HEK293 (cell line): Measurements from ENCODE around the gene AKR7A2.

Source experiments
- CTCF ChIA-PET: fragments of 350-600 bp; formaldehyde crosslinking; extraction: SDS; loops from one replicate; lab custom pipeline; 2021; ENCODE audit warnings: antibody characterized with exemption; lab: Yijun Ruan, JAX
- POLR2A ChIA-PET: fragments of 300-600 bp; formaldehyde crosslinking; extraction: SDS; loops from one replicate; lab custom pipeline; 2020; ENCODE audit warnings: antibody characterized with exemption, inconsistent platforms; lab: Yijun Ruan, JAX
- H3K27ac ChIP-seq: fragments of 200-500 bp; sonication (Bioruptor generic); 2 replicates; pipeline ENCODE4 v1.5.1; 2014; ENCODE audit warnings: low read depth, low read length, control low read depth, inconsistent platforms; ENCODE audit errors: extremely low read depth
- H3K36me3 ChIP-seq, 2 experiments: fragments of 200-500 bp in 1 of 2; sonication (Bioruptor generic) in 1 of 2; 1 replicate in 1 of 2; 2 replicates in 1 of 2; pipeline ENCODE4 v1.5.1; 2014 to 2017; ENCODE audit warnings: inconsistent platforms in 2 of 2, low read length in 2 of 2; ENCODE audit not compliant: control insufficient read depth in 2 of 2, insufficient read depth in 1 of 2
- H3K4me1 ChIP-seq: fragments of 200-500 bp; sonication (Bioruptor generic); 2 replicates; pipeline ENCODE4 v1.5.1; 2014; ENCODE audit warnings: mild to moderate bottlenecking, low read length, inconsistent platforms; ENCODE audit not compliant: control insufficient read depth, insufficient read depth
- H3K4me3 ChIP-seq: 2 replicates; pipeline ENCODE4 v1.5.1; 2011; ENCODE audit warnings: low read depth, mild to moderate bottlenecking, control low read depth, low read length, moderate library complexity
- H3K9me3 ChIP-seq: fragments of 200-500 bp; sonication (Bioruptor generic); 2 replicates; pipeline ENCODE4 v1.5.1; 2014; ENCODE audit warnings: low read depth, low read length, inconsistent platforms; ENCODE audit not compliant: control insufficient read depth, insufficient read depth
- BCL11A ChIP-seq: fragments of 450-650 bp; formaldehyde crosslinking; IDR thresholded peaks from 2 replicates; pipeline ENCODE4 v1.5.1; 2016; ENCODE audit warnings: low read depth, missing biosample characterization, missing genetic modification characterization
- GLIS1 ChIP-seq: fragments of 450-650 bp; formaldehyde crosslinking; IDR thresholded peaks from 2 replicates; pipeline ENCODE4 v1.5.1; 2016; ENCODE audit warnings: missing biosample characterization, missing genetic modification characterization
- KLF16 ChIP-seq: fragments of 450-650 bp; formaldehyde crosslinking; IDR thresholded peaks from 2 replicates; pipeline ENCODE4 v1.5.1; 2017; ENCODE audit warnings: missing biosample characterization, missing genetic modification characterization
- KLF8 ChIP-seq: fragments of 450-650 bp; formaldehyde crosslinking; IDR thresholded peaks from 2 replicates; pipeline ENCODE4 v1.5.1; 2016; ENCODE audit warnings: missing biosample characterization, missing genetic modification characterization
- OSR2 ChIP-seq: fragments of 450-650 bp; formaldehyde crosslinking; IDR thresholded peaks from 2 replicates; pipeline ENCODE4 v1.5.1; 2016; ENCODE audit warnings: missing biosample characterization, missing genetic modification characterization
- SP7 ChIP-seq: fragments of 450-650 bp; formaldehyde crosslinking; IDR thresholded peaks from 2 replicates; pipeline ENCODE4 v1.5.1; 2016; ENCODE audit warnings: missing biosample characterization, missing genetic modification characterization
- ZBTB20 ChIP-seq: fragments of 450-650 bp; formaldehyde crosslinking; IDR thresholded peaks from 2 replicates; pipeline ENCODE4 v1.5.1; 2016; ENCODE audit warnings: missing biosample characterization, missing genetic modification characterization
- ZBTB8A ChIP-seq: fragments of 450-650 bp; formaldehyde crosslinking; IDR thresholded peaks from 2 replicates; pipeline ENCODE4 v1.5.1; 2016; ENCODE audit warnings: missing biosample characterization, missing genetic modification characterization
- ZFP37 ChIP-seq: fragments of 450-650 bp; formaldehyde crosslinking; IDR thresholded peaks from 2 replicates; pipeline ENCODE4 v1.5.1; 2016; ENCODE audit warnings: missing biosample characterization, missing genetic modification characterization
- ZNF146 ChIP-seq: fragments of 450-650 bp; formaldehyde crosslinking; IDR thresholded peaks from 2 replicates; pipeline ENCODE4 v1.5.1; 2016; ENCODE audit warnings: missing biosample characterization, missing genetic modification characterization
- ZNF335 ChIP-seq: fragments of 450-650 bp; formaldehyde crosslinking; conservative IDR thresholded peaks from 2 replicates; pipeline ENCODE4 v1.5.1; 2016; ENCODE audit warnings: missing biosample characterization, missing genetic modification characterization
- ZNF341 ChIP-seq: fragments of 450-650 bp; formaldehyde crosslinking; IDR thresholded peaks from 2 replicates; pipeline ENCODE4; 2016; ENCODE audit warnings: low read depth, missing biosample characterization, missing genetic modification characterization
- ZNF423 ChIP-seq: fragments of 450-650 bp; formaldehyde crosslinking; IDR thresholded peaks from 2 replicates; pipeline ENCODE4 v1.5.1; 2016; ENCODE audit warnings: missing biosample characterization, missing genetic modification characterization
- ZNF600 ChIP-seq: fragments of 450-650 bp; formaldehyde crosslinking; IDR thresholded peaks from 2 replicates; pipeline ENCODE4 v1.5.1; 2016; ENCODE audit warnings: missing biosample characterization, missing genetic modification characterization
- ZNF76 ChIP-seq: fragments of 450-650 bp; formaldehyde crosslinking; IDR thresholded peaks from 2 replicates; pipeline ENCODE4; 2016; ENCODE audit warnings: low read depth, missing biosample characterization, missing genetic modification characterization, borderline replicate concordance
- ZNF791 ChIP-seq: fragments of 450-650 bp; formaldehyde crosslinking; IDR thresholded peaks from 2 replicates; pipeline ENCODE4 v1.5.1; 2016; ENCODE audit warnings: missing biosample characterization, missing genetic modification characterization
- ZNF830 ChIP-seq: fragments of 450-650 bp; IDR thresholded peaks from 2 replicates; pipeline ENCODE4 v1.5.0; 2018; ENCODE audit warnings: missing biosample characterization, missing genetic modification characterization, low read depth, mild to moderate bottlenecking, moderate library complexity
- ZSCAN30 ChIP-seq: fragments of 450-650 bp; IDR thresholded peaks from 2 replicates; pipeline ENCODE4 v1.5.1; 2018; ENCODE audit warnings: missing biosample characterization, mild to moderate bottlenecking, missing genetic modification characterization, moderate library complexity
- TF ChIP-seq, protein P1 (sequence below): fragments of 450-650 bp; formaldehyde crosslinking; optimal IDR thresholded peaks from 2 replicates; pipeline ENCODE3; 2016; ENCODE audit warnings: missing biosample characterization, mild to moderate bottlenecking, missing genetic modification characterization
- TF ChIP-seq, protein P2 (sequence below): fragments of 450-650 bp; formaldehyde crosslinking; IDR thresholded peaks from 2 replicates; pipeline ENCODE4 v1.5.1; 2016; ENCODE audit warnings: missing biosample characterization, missing genetic modification characterization
- TF ChIP-seq, protein P3 (sequence below): fragments of 450-650 bp; formaldehyde crosslinking; IDR thresholded peaks from 2 replicates; pipeline ENCODE4 v1.5.1; 2016; ENCODE audit warnings: missing biosample characterization, missing genetic modification characterization
- TF ChIP-seq, protein P4 (sequence below): fragments of 450-650 bp; formaldehyde crosslinking; IDR thresholded peaks from 2 replicates; pipeline ENCODE4 v1.5.1; 2016; ENCODE audit warnings: missing biosample characterization, missing genetic modification characterization
- TF ChIP-seq, protein P5 (sequence below): fragments of 450-650 bp; formaldehyde crosslinking; IDR thresholded peaks from 2 replicates; pipeline ENCODE4 v1.5.1; 2017; ENCODE audit warnings: missing biosample characterization, mild to moderate bottlenecking, missing genetic modification characterization, moderate library complexity
- TF ChIP-seq, protein P6 (sequence below): fragments of 450-650 bp; formaldehyde crosslinking; IDR thresholded peaks from 2 replicates; pipeline ENCODE4 v1.5.1; 2017; ENCODE audit warnings: missing biosample characterization, missing genetic modification characterization
- TF ChIP-seq, protein P7 (sequence below): fragments of 450-650 bp; formaldehyde crosslinking; IDR thresholded peaks from 2 replicates; pipeline ENCODE4 v1.5.1; 2016; ENCODE audit warnings: missing biosample characterization, missing genetic modification characterization

AKR7A2 gene

DNA sequence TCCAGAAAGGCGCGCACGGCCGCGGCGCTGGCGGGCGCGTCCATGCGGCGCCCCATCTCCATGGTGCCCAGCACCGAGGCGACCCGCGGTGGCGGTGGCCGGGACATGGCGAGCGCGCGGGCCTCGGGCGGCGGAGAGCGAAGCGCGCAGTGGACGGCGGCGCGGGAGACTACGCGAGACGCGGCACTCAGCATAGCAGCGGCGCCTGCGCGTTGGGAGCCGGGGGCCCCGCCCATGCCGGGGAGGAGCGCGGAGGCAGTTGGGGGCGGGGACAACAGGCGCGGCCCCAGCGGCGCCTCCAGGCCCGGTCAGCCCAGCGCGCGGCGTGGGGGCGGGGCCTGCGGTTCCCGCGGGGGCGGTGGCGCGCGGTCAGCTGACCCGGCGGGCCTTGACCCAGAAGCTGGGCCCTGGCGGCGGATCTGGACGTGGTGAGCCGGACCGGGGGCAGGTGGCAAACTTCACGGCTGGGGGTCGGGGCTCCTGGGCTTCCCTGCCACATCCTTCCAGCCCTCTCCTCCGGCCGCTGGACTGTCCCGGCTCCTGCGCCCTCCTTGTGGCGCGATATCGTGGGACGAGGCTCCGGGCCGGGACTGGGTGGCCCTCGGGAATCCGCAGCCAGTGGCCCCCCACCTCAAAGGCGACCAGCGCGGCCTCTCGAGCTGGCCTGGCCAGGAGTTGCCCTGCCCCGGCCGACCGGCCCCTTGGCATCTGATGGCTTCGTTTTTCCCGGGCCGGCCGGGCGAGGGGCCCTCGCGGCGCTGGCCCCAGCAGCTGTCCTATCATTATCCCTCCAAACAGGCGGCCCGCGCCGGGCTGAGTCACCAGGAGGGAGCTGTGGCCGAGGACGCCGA, at the start of gene AKR7A2, which contains the start of gene SLC66A1:
TSS of gene AKR7A2 (minus strand) at position 214 of the 851 bp plus-strand sequence. CDS start at position 194, 20 bp downstream.
TSS of gene SLC66A1 (plus strand) at position 396 of the 851 bp plus-strand sequence. CDS start 5,352 bp downstream, outside the sequence.
- Histone ChIP-seq H3K27ac (peak within 1 kb of the TSS; percentile 77; the same call in 1 of the 2 replicates), H3K9me3 (no peaks in the 10 kb centered on the region), H3K4me1 (peaks cover 2% of the 10 kb centered on the region; the same call in 1 of the 2 replicates), H3K36me3 (peaks cover 0 to 59% of the 10 kb centered on the region in 2 experiments; a peak in 1 of 3 replicates), H3K4me3 (peak within 1 kb of the TSS; percentile 80)
- ChIA-PET CTCF (interaction anchor here (0.6 to 1.9 kb wide), 4 partner anchors 49 to 350 kb away, joined by 3 to 7 read pairs (median 4); no protein-coding TSS in a partner anchor), POLR2A (interaction anchor here (0.7 to 1.9 kb wide), 5 partner anchors 10 to 60 kb away, joined by 3 to 8 read pairs (median 4); partner anchors contain the start of genes EMC1 and MRTO4)
- TF ChIP-seq, protein P1, sequence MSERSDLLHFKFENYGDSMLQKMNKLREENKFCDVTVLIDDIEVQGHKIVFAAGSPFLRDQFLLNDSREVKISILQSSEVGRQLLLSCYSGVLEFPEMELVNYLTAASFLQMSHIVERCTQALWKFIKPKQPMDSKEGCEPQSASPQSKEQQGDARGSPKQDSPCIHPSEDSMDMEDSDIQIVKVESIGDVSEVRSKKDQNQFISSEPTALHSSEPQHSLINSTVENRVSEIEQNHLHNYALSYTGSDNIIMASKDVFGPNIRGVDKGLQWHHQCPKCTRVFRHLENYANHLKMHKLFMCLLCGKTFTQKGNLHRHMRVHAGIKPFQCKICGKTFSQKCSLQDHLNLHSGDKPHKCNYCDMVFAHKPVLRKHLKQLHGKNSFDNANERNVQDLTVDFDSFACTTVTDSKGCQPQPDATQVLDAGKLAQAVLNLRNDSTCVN: peak; percentile 61
- TF ChIP-seq ZNF341 (tag by site-specific recombination) (peak; percentile 11; the same call in 1 of the 2 replicates), KLF8 (tag by site-specific recombination) (peak; percentile 62; the same call in 1 of the 2 replicates), ZBTB20 (tag by site-specific recombination) (peak; percentile 61; the same call in 1 of the 2 replicates), ZNF76 (peak; percentile 43; the same call in 1 of the 2 replicates), ZFP37 (peak; percentile 77), GLIS1 (tag by site-specific recombination) (peak; percentile 40; the same call in 1 of the 2 replicates), ZNF830 (tag by site-specific recombination) (no peak), SP7 (tag by site-specific recombination) (peak; percentile 67), ZBTB8A (tag by site-specific recombination) (no peak), ZSCAN30 (tag by site-specific recombination) (peak; percentile 38; the same call in 1 of the 2 replicates), OSR2 (0 out of 2 replicates have a peak, but pooled peaks have one; percentile 23), ZNF791 (tag by site-specific recombination) (no peak), ZNF146 (tag by site-specific recombination) (0 out of 2 replicates have a peak, but pooled peaks have one; percentile 7), KLF16 (peak; percentile 80; the same call in 1 of the 2 replicates), ZNF423 (tag by site-specific recombination) (no peak), ZNF335 (tag by site-specific recombination) (peak; percentile 85), BCL11A (tag by site-specific recombination) (peak; percentile 31), ZNF600 (tag by site-specific recombination) (peak; percentile 60; the same call in 1 of the 2 replicates)
- TF ChIP-seq, protein P2, sequence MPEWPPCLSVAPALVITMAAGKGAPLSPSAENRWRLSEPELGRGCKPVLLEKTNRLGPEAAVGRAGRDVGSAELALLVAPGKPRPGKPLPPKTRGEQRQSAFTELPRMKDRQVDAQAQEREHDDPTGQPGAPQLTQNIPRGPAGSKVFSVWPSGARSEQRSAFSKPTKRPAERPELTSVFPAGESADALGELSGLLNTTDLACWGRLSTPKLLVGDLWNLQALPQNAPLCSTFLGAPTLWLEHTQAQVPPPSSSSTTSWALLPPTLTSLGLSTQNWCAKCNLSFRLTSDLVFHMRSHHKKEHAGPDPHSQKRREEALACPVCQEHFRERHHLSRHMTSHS (tag by site-specific recombination): no peak
- TF ChIP-seq, protein P3, sequence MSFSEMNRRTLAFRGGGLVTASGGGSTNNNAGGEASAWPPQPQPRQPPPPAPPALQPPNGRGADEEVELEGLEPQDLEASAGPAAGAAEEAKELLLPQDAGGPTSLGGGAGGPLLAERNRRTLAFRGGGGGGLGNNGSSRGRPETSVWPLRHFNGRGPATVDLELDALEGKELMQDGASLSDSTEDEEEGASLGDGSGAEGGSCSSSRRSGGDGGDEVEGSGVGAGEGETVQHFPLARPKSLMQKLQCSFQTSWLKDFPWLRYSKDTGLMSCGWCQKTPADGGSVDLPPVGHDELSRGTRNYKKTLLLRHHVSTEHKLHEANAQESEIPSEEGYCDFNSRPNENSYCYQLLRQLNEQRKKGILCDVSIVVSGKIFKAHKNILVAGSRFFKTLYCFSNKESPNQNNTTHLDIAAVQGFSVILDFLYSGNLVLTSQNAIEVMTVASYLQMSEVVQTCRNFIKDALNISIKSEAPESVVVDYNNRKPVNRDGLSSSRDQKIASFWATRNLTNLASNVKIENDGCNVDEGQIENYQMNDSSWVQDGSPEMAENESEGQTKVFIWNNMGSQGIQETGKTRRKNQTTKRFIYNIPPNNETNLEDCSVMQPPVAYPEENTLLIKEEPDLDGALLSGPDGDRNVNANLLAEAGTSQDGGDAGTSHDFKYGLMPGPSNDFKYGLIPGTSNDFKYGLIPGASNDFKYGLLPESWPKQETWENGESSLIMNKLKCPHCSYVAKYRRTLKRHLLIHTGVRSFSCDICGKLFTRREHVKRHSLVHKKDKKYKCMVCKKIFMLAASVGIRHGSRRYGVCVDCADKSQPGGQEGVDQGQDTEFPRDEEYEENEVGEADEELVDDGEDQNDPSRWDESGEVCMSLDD: 0 out of 2 replicates have a peak, but pooled peaks have one; percentile 17
- TF ChIP-seq, protein P4, sequence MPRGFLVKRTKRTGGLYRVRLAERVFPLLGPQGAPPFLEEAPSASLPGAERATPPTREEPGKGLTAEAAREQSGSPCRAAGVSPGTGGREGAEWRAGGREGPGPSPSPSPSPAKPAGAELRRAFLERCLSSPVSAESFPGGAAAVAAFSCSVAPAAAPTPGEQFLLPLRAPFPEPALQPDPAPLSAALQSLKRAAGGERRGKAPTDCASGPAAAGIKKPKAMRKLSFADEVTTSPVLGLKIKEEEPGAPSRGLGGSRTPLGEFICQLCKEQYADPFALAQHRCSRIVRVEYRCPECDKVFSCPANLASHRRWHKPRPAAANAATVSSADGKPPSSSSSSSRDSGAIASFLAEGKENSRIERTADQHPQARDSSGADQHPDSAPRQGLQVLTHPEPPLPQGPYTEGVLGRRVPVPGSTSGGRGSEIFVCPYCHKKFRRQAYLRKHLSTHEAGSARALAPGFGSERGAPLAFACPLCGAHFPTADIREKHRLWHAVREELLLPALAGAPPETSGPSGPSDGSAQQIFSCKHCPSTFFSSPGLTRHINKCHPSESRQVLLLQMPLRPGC (tag by site-specific recombination): 0 out of 2 replicates have a peak, but pooled peaks have one; percentile 14
- TF ChIP-seq, protein P5, sequence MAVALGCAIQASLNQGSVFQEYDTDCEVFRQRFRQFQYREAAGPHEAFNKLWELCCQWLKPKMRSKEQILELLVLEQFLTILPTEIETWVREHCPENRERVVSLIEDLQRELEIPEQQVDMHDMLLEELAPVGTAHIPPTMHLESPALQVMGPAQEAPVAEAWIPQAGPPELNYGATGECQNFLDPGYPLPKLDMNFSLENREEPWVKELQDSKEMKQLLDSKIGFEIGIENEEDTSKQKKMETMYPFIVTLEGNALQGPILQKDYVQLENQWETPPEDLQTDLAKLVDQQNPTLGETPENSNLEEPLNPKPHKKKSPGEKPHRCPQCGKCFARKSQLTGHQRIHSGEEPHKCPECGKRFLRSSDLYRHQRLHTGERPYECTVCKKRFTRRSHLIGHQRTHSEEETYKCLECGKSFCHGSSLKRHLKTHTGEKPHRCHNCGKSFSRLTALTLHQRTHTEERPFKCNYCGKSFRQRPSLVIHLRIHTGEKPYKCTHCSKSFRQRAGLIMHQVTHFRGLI: no peak
- TF ChIP-seq, protein P6, sequence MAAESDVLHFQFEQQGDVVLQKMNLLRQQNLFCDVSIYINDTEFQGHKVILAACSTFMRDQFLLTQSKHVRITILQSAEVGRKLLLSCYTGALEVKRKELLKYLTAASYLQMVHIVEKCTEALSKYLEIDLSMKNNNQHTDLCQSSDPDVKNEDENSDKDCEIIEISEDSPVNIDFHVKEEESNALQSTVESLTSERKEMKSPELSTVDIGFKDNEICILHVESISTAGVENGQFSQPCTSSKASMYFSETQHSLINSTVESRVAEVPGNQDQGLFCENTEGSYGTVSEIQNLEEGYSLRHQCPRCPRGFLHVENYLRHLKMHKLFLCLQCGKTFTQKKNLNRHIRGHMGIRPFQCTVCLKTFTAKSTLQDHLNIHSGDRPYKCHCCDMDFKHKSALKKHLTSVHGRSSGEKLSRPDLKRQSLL: no peak
- TF ChIP-seq, protein P7, sequence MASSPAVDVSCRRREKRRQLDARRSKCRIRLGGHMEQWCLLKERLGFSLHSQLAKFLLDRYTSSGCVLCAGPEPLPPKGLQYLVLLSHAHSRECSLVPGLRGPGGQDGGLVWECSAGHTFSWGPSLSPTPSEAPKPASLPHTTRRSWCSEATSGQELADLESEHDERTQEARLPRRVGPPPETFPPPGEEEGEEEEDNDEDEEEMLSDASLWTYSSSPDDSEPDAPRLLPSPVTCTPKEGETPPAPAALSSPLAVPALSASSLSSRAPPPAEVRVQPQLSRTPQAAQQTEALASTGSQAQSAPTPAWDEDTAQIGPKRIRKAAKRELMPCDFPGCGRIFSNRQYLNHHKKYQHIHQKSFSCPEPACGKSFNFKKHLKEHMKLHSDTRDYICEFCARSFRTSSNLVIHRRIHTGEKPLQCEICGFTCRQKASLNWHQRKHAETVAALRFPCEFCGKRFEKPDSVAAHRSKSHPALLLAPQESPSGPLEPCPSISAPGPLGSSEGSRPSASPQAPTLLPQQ (tag by site-specific recombination): peak; percentile 66
